ENCODE measurements around the gene FAM83E. TPM values are rescaled to one million over a fixed set of nuclear protein-coding genes. Genes with fewer than 3 reads are reported as not detected.

The FAM83E gene
- total and polyA plus RNA-seq, 10 of the 15 experiments (the other 5 are each of a cell fraction or from before 2014, with no cell fraction given): 0.14 to 2.5 (median 0.33) TPM; not detected in 4

GRCh38 chr19:48632692-48633147, 17.8 kb upstream of the FAM83E start:
- CTCF ChIA-PET: interaction anchor here (0.8 to 2.2 kb wide), 3 partner anchors 13 to 45 kb away, joined by 4 to 9 read pairs (median 6); partner anchors contain the start of genes RPL18 and SPHK2
- Histone ChIP-seq H3K4me1 (ENCODE audit: control insufficient read depth, insufficient read depth, low read length) (peaks cover 20% of the 10 kb centered on the region), H3K79me2 (ENCODE audit: control insufficient read depth, insufficient read depth, low read length) (peaks cover 5% of the 10 kb centered on the region), H3K9me3 (replicated peaks; ENCODE audit: control insufficient read depth, insufficient read depth, low read length) (no peaks in the 10 kb centered on the region), H4K20me1 (ENCODE audit: control insufficient read depth, insufficient read depth) (no peaks in the 10 kb centered on the region), H3K9ac (ENCODE audit: control insufficient read depth, insufficient read depth, low read length) (no peak overlapping the region), H3K4me3 (no peak overlapping the region), H3K4me2 (ENCODE audit: control insufficient read depth, insufficient read depth) (no peak overlapping the region), H3K36me3 (ENCODE audit: control insufficient read depth in 2 of 2, insufficient read depth in 2 of 2, low read length in 1 of 2) (peaks cover 4 to 5% of the 10 kb centered on the region in 2 experiments; a peak in 3 of 4 replicates), H2AFZ (ENCODE audit: control insufficient read depth, low read depth, low read length) (no peak overlapping the region), H3K27me3 (replicated peaks in 1 of 2; ENCODE audit: control insufficient read depth in 2 of 2, insufficient read depth in 2 of 2, low read length in 1 of 2) (no peaks in the 10 kb centered on the region), H3K27ac (ENCODE audit: control insufficient read depth, insufficient read depth) (no peak overlapping the region)
- TF ChIP-seq JUND (IDR thresholded peaks at IDR 0.05; ENCODE audit: low read depth, low read length): no peak
- TF ChIP-seq POU2F2 (IDR thresholded peaks at IDR 0.05; ENCODE audit: borderline replicate concordance, low read depth, low read length): no peak
- TF ChIP-seq CHD4 (IDR thresholded peaks at IDR 0.05): no peak
- no peak for TF ChIP-seq SMAD1 (IDR thresholded peaks at IDR 0.05; ENCODE audit: low read depth, partially characterized antibody)
- no peak for TF ChIP-seq NR2C2 (IDR thresholded peaks at IDR 0.05; ENCODE audit: borderline replicate concordance, control insufficient read depth, insufficient read length, low read depth)
- TF ChIP-seq NKRF (conservative IDR thresholded peaks at IDR 0.05): no peak
- no peak for TF ChIP-seq CHD2 (IDR thresholded peaks at IDR 0.05; ENCODE audit: borderline replicate concordance, low read depth, low read length)
- no peak; the same call in 1 of the 2 replicates for TF ChIP-seq MTA3 (IDR thresholded peaks at IDR 0.05; ENCODE audit: borderline replicate concordance, low read length)
- TF ChIP-seq USF2 (IDR thresholded peaks at IDR 0.05; ENCODE audit: borderline replicate concordance, low read depth, low read length): no peak
- TF ChIP-seq BCL3 (IDR thresholded peaks at IDR 0.05; ENCODE audit: borderline replicate concordance, insufficient read depth, low read depth, low read length, poor library complexity, severe bottlenecking): no peak
- TF ChIP-seq NFYA (IDR thresholded peaks at IDR 0.05; ENCODE audit: borderline replicate concordance, low read depth, low read length): no peak
- TF ChIP-seq ESRRA (IDR thresholded peaks at IDR 0.05; ENCODE audit: low read length): no peak
- no peak for TF ChIP-seq HCFC1 (IDR thresholded peaks at IDR 0.05; ENCODE audit: low read length)
- TF ChIP-seq TARDBP (IDR thresholded peaks at IDR 0.05; ENCODE audit: borderline replicate concordance): no peak
- no peak for TF ChIP-seq HDGF (IDR thresholded peaks at IDR 0.05)
- TF ChIP-seq CBFB (IDR thresholded peaks at IDR 0.05; ENCODE audit: low read depth): no peak
- no peak for TF ChIP-seq RAD21 (IDR thresholded peaks at IDR 0.05; ENCODE audit: insufficient read depth, low read depth, low read length)
- TF ChIP-seq CREB1 (IDR thresholded peaks at IDR 0.05; ENCODE audit: low read depth): no peak
- SMC1A ChIA-PET (ENCODE audit: uncharacterized antibody, unreplicated experiment): interaction anchor here (1.2 to 2.8 kb wide), 4 partner anchors 10 to 15 kb away, joined by 3 to 22 read pairs (median 9); partner anchors contain the start of genes CA11, RPL18 and SPHK2
- BruUV-seq (replicated peaks): no TSS peak
- no peak for DNase-seq (ENCODE audit: low read depth, low spot score)
- no peak for ATAC-seq
- FAIRE-seq: peak; percentile 23
- RAD21 ChIA-PET (ENCODE audit: unreplicated experiment): interaction anchor here (1.6 to 3.4 kb wide), 5 partner anchors 9 to 48 kb away, joined by 4 to 16 read pairs (median 10); partner anchors contain the start of genes CA11, RPL18 and SPHK2
- in situ Hi-C loops (cut with MboI): loop anchor here (25.0 kb wide), 1 partner anchor 1255 kb away; the partner anchor contains the start of genes AKT1S1, IL4I1 and TBC1D17
- POLR2A ChIA-PET: interaction anchor here (0.7 to 3.3 kb wide), 5 partner anchors 11 to 361 kb away, joined by 3 to 62 read pairs (median 7); partner anchors contain the start of genes CA11, RPL18, RUVBL2 and SPHK2
- intact Hi-C loops (cut with micrococcal nuclease; ENCODE audit: unreplicated experiment): loop anchor here (10.0 kb wide), 1 partner anchor 332 kb away; the partner anchor contains the start of gene FTL

Measured in GM12878 (cell line).